ENCODE measurements around the gene SLC7A8. TPM values are rescaled to one million over a fixed set of nuclear protein-coding genes. Genes with fewer than 3 reads are reported as not detected.

The SLC7A8 gene
- total and polyA plus RNA-seq, 11 donors = 7.3 to 34.1 (median 14.2) TPM

- WGBS, 4 donors = 48 to 62% (median 51%) methylated on average over 4 of the region's 4 CpGs
- intact Hi-C loops (cut with DNase I) = no loop called here
- Histone ChIP-seq H3K4me3 (no peak overlapping the region), H3K27ac (peak overlapping the region in 5 of 12 donors; percentile 23 to 59 (median 27)), H3K9me3 (no peaks in the 10 kb centered on the region), H3K36me3 (peaks cover 0 to 2% (median 0%) of the 10 kb centered on the region in 9 donors), H3K27me3 (no peaks in the 10 kb centered on the region), H3K4me1 (peaks cover 0 to 48% (median 15%) of the 10 kb centered on the region in 12 donors)
- DNase-seq (no peak), ATAC-seq (peak in 2 of 4 donors; percentile 18 to 21)
- no peak for TF ChIP-seq POLR2A (IDR thresholded peaks at IDR 0.05)
- TF ChIP-seq CTCF (IDR thresholded peaks at IDR 0.05) = no peak
These were observed 37.6 kb downstream of the SLC7A8 start for GRCh38 chr14:23145794-23146350.

GRCh38 chr14:23143911-23144310 lies 39.5 kb downstream of the SLC7A8 start:
- Histone ChIP-seq H3K27ac (peak overlapping the region in 1 of 12 donors; percentile 79), H3K4me3 (no peak overlapping the region), H3K4me1 (peaks cover 0 to 47% (median 15%) of the 10 kb centered on the region in 12 donors), H3K27me3 (no peaks in the 10 kb centered on the region), H3K9me3 (no peaks in the 10 kb centered on the region), H3K36me3 (peaks cover 0 to 17% (median 10%) of the 10 kb centered on the region in 9 donors)
- no peak for ATAC-seq
- intact Hi-C loops (cut with DNase I) = no loop called here
- TF ChIP-seq CTCF (IDR thresholded peaks at IDR 0.05) = no peak
- no peak for TF ChIP-seq POLR2A (IDR thresholded peaks at IDR 0.05)
- WGBS, 4 donors = 72 to 79% (median 76%) methylated on average over 1 of the region's 1 CpG
- no peak for DNase-seq

GRCh38 chr14:23142826-23143225 lies 40.6 kb downstream of the SLC7A8 start:
- TF ChIP-seq CTCF (IDR thresholded peaks at IDR 0.05) = no peak
- TF ChIP-seq POLR2A (IDR thresholded peaks at IDR 0.05) = no peak
- 81 to 92% (median 86%) methylated on average over 4 of the region's 4 CpGs for WGBS, 4 donors
- Histone ChIP-seq H3K36me3 (peaks cover 0 to 25% (median 10%) of the 10 kb centered on the region in 9 donors), H3K9me3 (no peaks in the 10 kb centered on the region), H3K27me3 (no peaks in the 10 kb centered on the region), H3K4me3 (no peak overlapping the region), H3K27ac (peak overlapping the region in 10 of 12 donors; percentile 53 to 84 (median 73)), H3K4me1 (peaks cover 0 to 43% (median 14%) of the 10 kb centered on the region in 12 donors)
- DNase-seq (no peak), ATAC-seq (no peak)
- intact Hi-C loops (cut with DNase I) = loop anchor here in 1 of 10 donors (1.0 kb wide), 1 partner anchor 11 kb away; no protein-coding TSS in a partner anchor

- DNase-seq (peak; percentile 75 to 88 (median 80)), ATAC-seq (peak; percentile 85 to 95 (median 90))
- no peaks in the 10 kb centered on the region for H3K9me3 ChIP-seq
- peak overlapping the region; percentile 46 to 84 (median 72) for H3K27ac ChIP-seq
- WGBS, 4 donors = 45 to 49% (median 48%) methylated on average over 7 of the region's 7 CpGs
- intact Hi-C loops (cut with DNase I) = loop anchor here in 1 of 10 donors (1.0 kb wide), 1 partner anchor 12 kb away; no protein-coding TSS in a partner anchor
- peaks cover 0 to 46% (median 15%) of the 10 kb centered on the region in 12 donors for H3K4me1 ChIP-seq
- H3K36me3 ChIP-seq = peaks cover 0 to 25% (median 10%) of the 10 kb centered on the region in 9 donors
- H3K4me3 ChIP-seq = no peak overlapping the region
- no peaks in the 10 kb centered on the region for H3K27me3 ChIP-seq
- no peak for TF ChIP-seq CTCF (IDR thresholded peaks at IDR 0.05)
- TF ChIP-seq POLR2A (IDR thresholded peaks at IDR 0.05) = no peak
These were observed 41.6 kb downstream of the SLC7A8 start for GRCh38 chr14:23141706-23142444.

Measured in heart left ventricle (tissue), 16 donors.